H1 (cell line): Measurements from ENCODE around the gene SHISAL1. TPM values are rescaled to one million over a fixed set of nuclear protein-coding genes. Genes with fewer than 3 reads are reported as not detected.

ENCODE experiments used
- HDAC6 ChIP-seq: IDR thresholded peaks from one replicate; pipeline ENCODE4 v1.7.1; 2012; ENCODE audit warnings: low read depth, mild to moderate bottlenecking, inconsistent platforms, low read length, moderate library complexity
- JUND ChIP-seq: IDR thresholded peaks from 2 replicates; pipeline ENCODE4 v1.6.1; 2011; ENCODE audit warnings: mild to moderate bottlenecking, improper control_type of control experiment, low read length
- SRF ChIP-seq: IDR thresholded peaks from 2 replicates; pipeline ENCODE4 v1.6.1; 2011; ENCODE audit warnings: mild to moderate bottlenecking, low read depth, low read length, moderate library complexity
- TBP ChIP-seq: IDR thresholded peaks from 2 replicates; pipeline ENCODE4 v1.6.1; 2011; ENCODE audit warnings: low read depth, low read length, improper control_type of control experiment
- YY1 ChIP-seq: IDR thresholded peaks from 2 replicates; pipeline ENCODE4 v1.6.1; 2011; ENCODE audit warnings: low read depth, mild to moderate bottlenecking, low read length
- polyA plus RNA-seq, 7 experiments: library from polyadenylated mRNA; depleted of rRNA in 3 of 7; stranded (reverse) in 5 of 7; unstranded in 2 of 7; fragments of >200 nt in 5 of 7; fragments of 200-250 nt in 2 of 7; gene quantifications; 1 replicate in 5 of 7; 2 replicates in 1 of 7; 4 replicates in 1 of 7; pipeline versions ENCODE4 v1.2.1 to v1.2.3, GENCODE V29; 2011 to 2013; ENCODE audit warnings: missing spikeins in 2 of 7, mixed read lengths in 2 of 7
- total RNA-seq: library from RNA; stranded (reverse); fragmentation: NEBNext Ultra II Directional; extraction: Animal tissue kit (Norgen Biotek cat#: 25700); gene quantifications from 2 replicates; pipeline ENCODE4 v1.2.1, GENCODE V29; 2021
- TF ChIP-seq, protein P1 (sequence below): IDR thresholded peaks from 2 replicates; pipeline ENCODE4 v1.6.1; 2011; ENCODE audit warnings: low read depth, mild to moderate bottlenecking, low read length; ENCODE audit not compliant: insufficient read depth

The SHISAL1 gene
- total and polyA plus RNA-seq, 2 of the 8 experiments (the other 6 are each of a cell fraction or from before 2014, with no cell fraction given) = 3.7 to 5.8 TPM

DNA sequence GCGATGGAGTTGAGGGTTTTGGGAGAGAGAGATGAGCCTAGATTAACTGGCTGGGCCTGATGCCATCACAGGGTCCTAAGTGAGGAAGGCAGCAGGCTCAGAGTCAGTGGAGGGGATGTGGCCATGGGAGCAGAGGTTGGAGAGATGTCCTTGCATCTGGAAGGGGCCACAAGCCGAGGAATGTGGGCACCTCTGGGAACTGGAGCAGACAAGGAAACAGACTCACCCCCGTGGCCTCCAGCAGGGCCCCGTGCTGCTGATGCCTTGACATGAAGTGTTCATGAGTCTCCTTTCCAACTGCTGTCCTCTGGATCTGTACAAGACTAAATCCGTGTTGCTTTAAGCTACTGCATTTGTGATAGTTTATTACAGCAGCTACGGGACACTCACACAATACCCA lies 49.2 kb downstream of the SHISAL1 start (continued):
- no peak for TF ChIP-seq SRF
- TF ChIP-seq JUND = no peak
- no peak for TF ChIP-seq YY1
- no peak for TF ChIP-seq TBP
- TF ChIP-seq, protein P1, sequence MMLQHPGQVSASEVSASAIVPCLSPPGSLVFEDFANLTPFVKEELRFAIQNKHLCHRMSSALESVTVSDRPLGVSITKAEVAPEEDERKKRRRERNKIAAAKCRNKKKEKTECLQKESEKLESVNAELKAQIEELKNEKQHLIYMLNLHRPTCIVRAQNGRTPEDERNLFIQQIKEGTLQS = no peak
- no peak for TF ChIP-seq HDAC6
